HG02571 (cell line): ENCODE results near the gene ITGAE.

Experiments used
- ATAC-seq: cut with Tn5 transposase; IDR thresholded peaks from one replicate; pipeline ENCODE4 v1.9.1; 2021; ENCODE audit warnings: mild to moderate bottlenecking, moderate library complexity; ENCODE audit not compliant: unreplicated experiment

Gene ITGAE

GRCh38 chr17:3672571-3672970 is 128.4 kb downstream of the ITGAE start:
- no peak for ATAC-seq

GRCh38 chr17:3669548-3669947 is 131.4 kb downstream of the ITGAE start:
- ATAC-seq: no peak

- peak; percentile 5 for ATAC-seq
Observed at GRCh38 chr17:3669085-3669347, 132.0 kb downstream of the ITGAE start.

- ATAC-seq: peak; percentile 80
Observed at GRCh38 chr17:3668279-3669084, 132.5 kb downstream of the ITGAE start, which contains the start of the genes EMC6 and TAX1BP3. Gene EMC6 (plus strand): TSS chr17:3668812. CDS start chr17:3669147, 335 bp downstream. Gene TAX1BP3 (minus strand): TSS chr17:3668578. CDS start chr17:3668526, 52 bp downstream.

GRCh38 chr17:3667366-3668278 is 133.4 kb downstream of the ITGAE start:
- peak; percentile 27 for ATAC-seq

- ATAC-seq: no peak
Observed at GRCh38 chr17:3666516-3666915, 134.5 kb downstream of the ITGAE start.

GRCh38 chr17:3665834-3666233 is 135.2 kb downstream of the ITGAE start:
- no peak for ATAC-seq
